ENCODE data around the gene SPON2.
A peak's percentile ranks its signal among the peaks of the same experiment; 100 is the strongest.

The SPON2 gene

GRCh38 chr4:1174941-1175634, 2.7 kb upstream of the SPON2 start:
- no peak overlapping the region for H3K4me3 ChIP-seq (ENCODE audit: low read length)
- DNase-seq (ENCODE audit: low read depth): no peak
- TF ChIP-seq CTCF (conservative IDR thresholded peaks at IDR 0.05; ENCODE audit: low read length): no peak

GRCh38 chr4:1172971-1173757, 781 bp upstream of the SPON2 start:
- H3K4me3 ChIP-seq (ENCODE audit: low read length): peak overlapping the region; percentile 9; the same call in 1 of the 2 replicates
- TF ChIP-seq CTCF (conservative IDR thresholded peaks at IDR 0.05; ENCODE audit: low read length): no peak
- DNase-seq (ENCODE audit: low read depth): peak; percentile 76

- no peak for DNase-seq (ENCODE audit: low read depth)
- peak overlapping the region; percentile 56 for H3K4me3 ChIP-seq (ENCODE audit: low read length)
- no peak for TF ChIP-seq CTCF (conservative IDR thresholded peaks at IDR 0.05; ENCODE audit: low read length)
These were observed 814 bp downstream of the SPON2 start for GRCh38 chr4:1171311-1172227.

GRCh38 chr4:1170976-1171310, 1.4 kb downstream of the SPON2 start:
- no peak for TF ChIP-seq CTCF (conservative IDR thresholded peaks at IDR 0.05; ENCODE audit: low read length)
- DNase-seq (ENCODE audit: low read depth): no peak
- H3K4me3 ChIP-seq (ENCODE audit: low read length): no peak overlapping the region

GRCh38 chr4:1170156-1170975, 2.0 kb downstream of the SPON2 start:
- no peak overlapping the region for H3K4me3 ChIP-seq (ENCODE audit: low read length)
- DNase-seq (ENCODE audit: low read depth): no peak
- no peak for TF ChIP-seq CTCF (conservative IDR thresholded peaks at IDR 0.05; ENCODE audit: low read length)

GRCh38 chr4:1169691-1170096, 2.7 kb downstream of the SPON2 start:
- TF ChIP-seq CTCF (conservative IDR thresholded peaks at IDR 0.05; ENCODE audit: low read length): no peak
- H3K4me3 ChIP-seq (ENCODE audit: low read length): no peak overlapping the region
- DNase-seq (ENCODE audit: low read depth): no peak
